T-cell (primary cell): ENCODE data around the gene ASF1B. TPM values are rescaled to one million over a fixed set of nuclear protein-coding genes. Genes with fewer than 3 reads are reported as not detected.

Experiments
- ATAC-seq, 4 experiments: fragments of 200-7000 bp in 3 of 4; fragments of 150-1000 bp in 1 of 4; cut with Tn5 transposase; replicated peaks in 1 of 4; 1 replicate in 3 of 4; 2 replicates in 1 of 4; pipeline ENCODE4 v1.10.0; 2021; ENCODE audit warnings: moderate library complexity in 3 of 4, mild to moderate bottlenecking in 2 of 4, moderate number of reproducible peaks in 1 of 4
- CTCF ChIA-PET, 2 donors: fragments of 300-600 bp; sonication (Branson Sonifier 250); formaldehyde crosslinking; loops; one replicate each; lab custom pipeline; 2022; ENCODE audit warnings: antibody characterized with exemption in 2 of 2; lab: Charles Lee
- POLR2A ChIA-PET, 2 donors: fragments of 300-600 bp; sonication (Branson Sonifier 250); formaldehyde crosslinking; loops; one replicate each; lab custom pipeline; 2022; ENCODE audit warnings: antibody characterized with exemption in 2 of 2; lab: Charles Lee
- DNase-seq, 35 experiments: peaks; one replicate each; pipeline versions ENCODE4 v3.0.0 to v3.0.0-alpha.2; 2013 to 2023
- H3K27ac ChIP-seq: one replicate; pipeline ENCODE4 v1.5.1; 2013; ENCODE audit warnings: low read length
- H3K27me3 ChIP-seq, 2 experiments: replicated peaks in 1 of 2; 1 replicate in 1 of 2; 2 replicates in 1 of 2; pipeline versions ENCODE4 v1.6.1 to v1.7.0; 2013; ENCODE audit warnings: low read length in 1 of 2, mixed read lengths in 1 of 2; ENCODE audit not compliant: control insufficient read depth in 2 of 2, insufficient read depth in 2 of 2; ENCODE audit errors: extremely low read depth in 1 of 2
- H3K36me3 ChIP-seq, 2 donors: 1 replicate in 1 of 2; 2 replicates in 1 of 2; pipeline versions ENCODE4 v1.6.1 to v1.7.0; 2013; ENCODE audit warnings: low read length in 1 of 2; ENCODE audit not compliant: control insufficient read depth in 2 of 2, insufficient read depth in 1 of 2; ENCODE audit errors: extremely low read depth in 1 of 2
- H3K4me1 ChIP-seq, 2 experiments: 1 replicate in 1 of 2; 2 replicates in 1 of 2; pipeline versions ENCODE4 v1.6.1 to v1.7.0; 2013; ENCODE audit warnings: low read length in 2 of 2, mixed read lengths in 1 of 2; ENCODE audit not compliant: insufficient read depth in 2 of 2, control insufficient read depth in 1 of 2; ENCODE audit errors: extremely low read depth in 1 of 2
- H3K4me3 ChIP-seq, 2 donors: 1 replicate in 1 of 2; 2 replicates in 1 of 2; pipeline versions ENCODE4 v1.5.1 to v1.7.0; 2013; ENCODE audit warnings: mild to moderate bottlenecking in 2 of 2, low read length in 1 of 2, moderate library complexity in 1 of 2; ENCODE audit not compliant: control insufficient read depth in 1 of 2; ENCODE audit errors: extremely low read depth in 1 of 2
- H3K9me3 ChIP-seq: 2 replicates; pipeline ENCODE4 v1.7.0; 2013
- H3K27ac Mint-ChIP-seq, 2 donors: one replicate each; pipeline ENCODE4 v1.8.0; 2020 to 2021; ENCODE audit warnings: mild to moderate bottlenecking in 2 of 2, mixed read lengths in 2 of 2
- H3K27me3 Mint-ChIP-seq, 2 donors: one replicate each; pipeline ENCODE4 v1.8.0; 2021 to 2022; ENCODE audit warnings: mixed read lengths in 2 of 2
- H3K36me3 Mint-ChIP-seq: one replicate; pipeline ENCODE4 v1.8.0; 2021; ENCODE audit warnings: mixed read lengths
- H3K4me1 Mint-ChIP-seq, 3 donors: one replicate each; pipeline ENCODE4 v1.8.0; 2020 to 2022; ENCODE audit warnings: mixed read lengths in 3 of 3, mild to moderate bottlenecking in 1 of 3
- H3K4me3 Mint-ChIP-seq, 3 donors: one replicate each; pipeline ENCODE4 v1.8.0; 2020 to 2022; ENCODE audit warnings: mild to moderate bottlenecking in 3 of 3, mixed read lengths in 3 of 3, moderate library complexity in 3 of 3
- H3K9me3 Mint-ChIP-seq, 3 donors: one replicate each; pipeline ENCODE4 v1.8.0; 2020 to 2022; ENCODE audit warnings: mixed read lengths in 3 of 3
- WGBS: methylation state at CpG from one replicate; pipeline ENCODE4 v1.1.5; 2013; ENCODE audit warnings: missing lambda C conversion rate; ENCODE audit not compliant: insufficient coverage; 5-methylcytosine and 5-hydroxymethylcytosine counted together
- total RNA-seq, 35 experiments: library from RNA in 6 of 35; stranded (reverse) in 6 of 35; fragments of 120-200 nt in 1 of 35; gene quantifications; one replicate each; pipeline versions ENCODE4 v1.2.1 to v1.2.4 and lab custom pipeline; 2013 to 2026

Gene ASF1B
- total RNA-seq, 5 donors from 2014 or later (not counting 1 experiment from before 2014, with no cell fraction given) = 2.6 to 4.4 (median 3.3) TPM

DNA sequence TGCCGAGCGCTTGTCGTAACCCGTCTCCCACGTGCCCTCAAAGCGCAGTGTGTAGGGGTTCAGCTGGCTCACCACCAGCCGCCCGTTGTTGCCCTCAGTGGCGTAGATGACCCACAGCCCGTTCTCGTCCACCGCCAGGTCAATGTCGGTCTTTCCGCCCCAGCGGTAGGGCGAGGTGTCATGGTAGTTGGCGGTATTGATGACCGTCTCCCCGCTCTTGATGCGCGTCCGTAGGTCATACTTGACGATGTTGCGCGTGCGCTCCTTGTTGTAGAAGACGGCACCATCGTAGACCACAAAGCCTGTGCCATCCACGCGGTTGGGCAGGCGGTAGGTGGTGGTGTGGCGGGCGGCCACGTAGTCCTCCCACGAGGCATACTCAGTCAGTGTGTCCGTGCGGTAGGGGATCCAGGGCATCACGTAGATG lies 26.5 kb upstream of the ASF1B start:
- Mint-ChIP-seq H3K27me3 (no peaks in the 10 kb centered on the region), H3K27ac (no peak overlapping the region), H3K4me1 (peaks cover 19 to 20% (median 20%) of the 10 kb centered on the region in 3 donors), H3K9me3 (no peaks in the 10 kb centered on the region), H3K36me3 (no peaks in the 10 kb centered on the region), H3K4me3 (no peak overlapping the region)
- peaks cover 3 to 33% of the 10 kb centered on the region in 2 experiments for H3K4me1 ChIP-seq
- H3K27ac ChIP-seq = no peak overlapping the region
- H3K9me3 ChIP-seq = no peaks in the 10 kb centered on the region
- ChIA-PET CTCF (interaction anchor here in 1 of 2 donors (0.6 kb wide), 1 partner anchor 80 kb away, joined by 3 read pairs; no protein-coding TSS in a partner anchor), POLR2A (no interaction called here)
- WGBS = 97% methylated on average over 38 of the region's 38 CpGs
- H3K27me3 ChIP-seq = peaks cover 0 to 8% of the 10 kb centered on the region in 2 experiments
- H3K36me3 ChIP-seq = peaks cover 10 to 15% of the 10 kb centered on the region in 2 donors
- H3K4me3 ChIP-seq = no peak overlapping the region
- DNase-seq (no peak), ATAC-seq (no peak)

DNA sequence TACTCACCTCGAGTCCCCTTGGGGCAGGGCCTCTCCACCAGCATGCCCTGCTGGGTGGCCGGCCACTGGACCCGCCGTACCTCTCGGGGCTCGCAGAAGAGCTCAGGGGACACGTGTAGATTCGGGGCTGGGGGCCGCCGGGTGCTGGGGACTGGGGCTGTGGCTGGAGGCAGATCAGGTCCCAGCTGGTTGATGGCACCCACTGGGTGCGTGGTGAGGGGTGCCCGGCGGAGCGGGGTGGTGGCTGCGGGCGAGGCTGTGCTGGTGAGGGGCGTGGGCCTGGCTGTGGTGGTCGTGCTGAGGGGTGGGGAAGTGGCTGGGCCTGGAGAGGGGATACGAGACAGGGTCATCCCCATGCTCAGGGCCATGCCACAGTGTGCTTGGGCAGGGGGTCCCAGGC lies 24.9 kb upstream of the ASF1B start:
- ATAC-seq = no peak
- POLR2A ChIA-PET = no interaction called here

DNA sequence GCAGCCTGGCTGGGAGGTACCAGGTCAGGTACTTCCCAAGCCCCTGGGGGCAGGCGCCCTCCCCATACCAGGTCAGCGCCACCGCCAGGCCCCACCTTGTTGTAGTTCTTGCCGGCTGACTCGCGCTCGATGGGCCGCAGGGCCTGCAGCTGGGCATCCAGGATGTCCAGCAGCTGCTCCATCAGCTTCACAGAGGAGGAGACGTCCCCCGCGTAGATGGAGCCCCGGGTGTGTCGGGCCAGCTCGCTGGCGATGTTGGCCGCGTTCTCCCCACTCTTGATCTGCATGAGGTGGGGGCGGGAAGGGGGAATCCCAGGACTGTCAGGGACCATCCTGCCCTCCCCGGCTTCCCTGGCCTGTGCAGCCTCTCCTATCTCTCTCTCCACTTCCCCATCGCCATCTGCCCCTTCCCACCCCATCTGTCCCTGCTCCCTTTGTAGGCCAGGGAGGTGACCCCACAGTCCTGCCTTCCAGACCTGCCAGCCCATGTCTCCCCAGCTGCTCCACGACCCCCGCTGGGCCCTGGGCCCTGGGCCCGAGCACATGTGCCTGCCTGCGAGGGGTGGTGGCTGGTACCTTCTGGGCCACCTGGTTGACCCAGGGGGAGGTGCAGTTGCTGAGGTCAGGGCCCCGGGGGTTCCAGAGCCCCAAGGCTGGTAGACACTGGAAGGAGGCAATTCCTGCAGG lies 23.8 kb upstream of the ASF1B start:
- POLR2A ChIA-PET = no interaction called here
- no peak for ATAC-seq
- peaks cover 12 to 39% of the 10 kb centered on the region in 2 donors for H3K36me3 ChIP-seq

More for the DNA sequence above, 24.9 kb upstream of the ASF1B start:
- peaks cover 0 to 8% of the 10 kb centered on the region in 2 experiments for H3K27me3 ChIP-seq
- no peaks in the 10 kb centered on the region for H3K9me3 ChIP-seq
- H3K27ac ChIP-seq = no peak overlapping the region
- peaks cover 3% of the 10 kb centered on the region for H3K36me3 Mint-ChIP-seq
- CTCF ChIA-PET = no interaction called here
- H3K27ac Mint-ChIP-seq = no peak overlapping the region
- H3K27me3 Mint-ChIP-seq = no peaks in the 10 kb centered on the region
- no peak overlapping the region for H3K4me3 Mint-ChIP-seq
- H3K4me1 ChIP-seq = peaks cover 0 to 17% of the 10 kb centered on the region in 2 experiments
- DNase-seq = no peak
- no peak overlapping the region for H3K4me3 ChIP-seq
- peaks cover 6 to 8% (median 8%) of the 10 kb centered on the region in 3 donors for H3K4me1 Mint-ChIP-seq
- peaks cover 12 to 29% of the 10 kb centered on the region in 2 donors for H3K36me3 ChIP-seq
- no peaks in the 10 kb centered on the region for H3K9me3 Mint-ChIP-seq
- WGBS = 98% methylated on average over 13 of the region's 19 CpGs

DNA sequence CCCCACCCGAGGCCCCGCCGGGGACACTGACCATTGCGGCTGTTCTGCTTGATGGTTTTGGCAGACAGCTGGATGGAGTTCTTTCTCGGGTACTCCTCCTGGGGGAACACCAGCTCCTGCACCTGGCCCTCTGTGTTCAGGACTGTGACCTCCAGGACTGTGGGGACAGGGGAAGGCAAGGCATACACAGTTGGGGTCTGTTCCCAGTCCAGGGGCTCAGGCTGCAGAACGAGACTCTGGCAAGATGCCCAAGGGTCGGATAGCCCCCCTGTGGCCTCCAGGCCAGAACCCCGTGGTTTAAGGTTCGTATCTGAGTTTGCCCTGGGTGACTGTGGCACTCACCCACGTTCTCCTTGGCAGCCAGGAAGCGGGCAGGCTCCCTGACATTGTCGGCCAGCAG lies 22.7 kb upstream of the ASF1B start:
- ChIA-PET POLR2A (no interaction called here), CTCF (no interaction called here)
- WGBS = 70% methylated on average over 9 of the region's 12 CpGs
- Mint-ChIP-seq H3K27me3 (no peaks in the 10 kb centered on the region), H3K9me3 (no peaks in the 10 kb centered on the region), H3K27ac (no peak overlapping the region), H3K4me3 (no peak overlapping the region), H3K4me1 (no peaks in the 10 kb centered on the region), H3K36me3 (peaks cover 8% of the 10 kb centered on the region)
- ATAC-seq (no peak), DNase-seq (no peak)
- Histone ChIP-seq H3K4me3 (no peak overlapping the region), H3K9me3 (no peaks in the 10 kb centered on the region), H3K4me1 (no peaks in the 10 kb centered on the region), H3K36me3 (peaks cover 12 to 39% of the 10 kb centered on the region in 2 donors), H3K27ac (no peak overlapping the region), H3K27me3 (peaks cover 0 to 2% of the 10 kb centered on the region in 2 experiments)

More for the DNA sequence above, 23.8 kb upstream of the ASF1B start:
- Histone ChIP-seq H3K4me1 (peaks cover 0 to 5% of the 10 kb centered on the region in 2 experiments), H3K4me3 (no peak overlapping the region), H3K9me3 (no peaks in the 10 kb centered on the region), H3K27me3 (peaks cover 0 to 6% of the 10 kb centered on the region in 2 experiments), H3K27ac (no peak overlapping the region)
- CTCF ChIA-PET = no interaction called here
- no peaks in the 10 kb centered on the region for H3K27me3 Mint-ChIP-seq
- no peaks in the 10 kb centered on the region for H3K4me1 Mint-ChIP-seq
- no peak overlapping the region for H3K4me3 Mint-ChIP-seq
- no peaks in the 10 kb centered on the region for H3K9me3 Mint-ChIP-seq
- no peak for DNase-seq
- peaks cover 6% of the 10 kb centered on the region for H3K36me3 Mint-ChIP-seq
- no peak overlapping the region for H3K27ac Mint-ChIP-seq
- WGBS = 91% methylated on average over 21 of the region's 25 CpGs

DNA sequence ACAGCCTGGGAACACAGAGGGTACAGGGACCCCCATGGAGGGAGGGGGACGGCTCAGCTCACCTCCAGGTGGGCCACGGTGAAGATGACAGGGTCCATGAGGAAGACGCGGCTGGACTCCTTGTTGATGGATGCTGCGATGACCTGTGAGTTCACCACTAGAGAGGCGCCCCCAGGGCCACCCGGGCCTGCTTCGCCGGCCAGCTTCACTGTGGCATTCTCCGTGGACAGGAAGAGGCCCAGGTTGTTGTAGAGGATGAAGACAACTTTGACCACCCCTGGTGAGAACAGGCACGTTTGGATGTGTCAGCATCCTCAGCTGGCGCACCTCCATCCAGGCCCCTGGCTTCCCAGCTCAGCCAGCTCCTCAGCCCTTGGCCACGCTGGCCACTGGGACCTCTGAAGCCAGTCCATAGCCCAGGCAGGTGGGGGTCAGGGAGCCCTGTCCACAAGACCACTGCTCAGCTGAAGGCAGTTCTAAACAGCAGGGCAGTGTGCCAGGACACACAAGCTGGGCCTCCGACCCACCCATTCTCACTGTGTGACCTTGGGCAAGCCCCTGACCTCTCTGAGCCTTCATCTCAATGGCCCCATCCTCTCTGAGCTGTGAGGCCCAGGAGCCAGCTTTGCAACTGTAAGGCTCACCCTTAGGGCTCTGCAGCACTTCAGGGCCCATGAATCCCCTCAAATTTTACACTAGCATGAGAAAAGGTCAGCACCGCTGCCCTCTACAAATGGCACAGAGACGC lies 22.1 kb upstream of the ASF1B start:
- Mint-ChIP-seq H3K4me3 (no peak overlapping the region), H3K36me3 (peaks cover 8% of the 10 kb centered on the region), H3K27ac (no peak overlapping the region), H3K27me3 (no peaks in the 10 kb centered on the region), H3K4me1 (no peaks in the 10 kb centered on the region), H3K9me3 (no peaks in the 10 kb centered on the region)
- DNase-seq (no peak), ATAC-seq (no peak)
- H3K27me3 ChIP-seq = peaks cover 0 to under 1% of the 10 kb centered on the region in 2 experiments
- no peaks in the 10 kb centered on the region for H3K9me3 ChIP-seq
- no peak overlapping the region for H3K4me3 ChIP-seq
- CTCF ChIA-PET = no interaction called here
- 92% methylated on average over 11 of the region's 16 CpGs for WGBS
- H3K27ac ChIP-seq = no peak overlapping the region
- peaks cover 12 to 39% of the 10 kb centered on the region in 2 donors for H3K36me3 ChIP-seq
- POLR2A ChIA-PET = no interaction called here
- H3K4me1 ChIP-seq = no peaks in the 10 kb centered on the region

DNA sequence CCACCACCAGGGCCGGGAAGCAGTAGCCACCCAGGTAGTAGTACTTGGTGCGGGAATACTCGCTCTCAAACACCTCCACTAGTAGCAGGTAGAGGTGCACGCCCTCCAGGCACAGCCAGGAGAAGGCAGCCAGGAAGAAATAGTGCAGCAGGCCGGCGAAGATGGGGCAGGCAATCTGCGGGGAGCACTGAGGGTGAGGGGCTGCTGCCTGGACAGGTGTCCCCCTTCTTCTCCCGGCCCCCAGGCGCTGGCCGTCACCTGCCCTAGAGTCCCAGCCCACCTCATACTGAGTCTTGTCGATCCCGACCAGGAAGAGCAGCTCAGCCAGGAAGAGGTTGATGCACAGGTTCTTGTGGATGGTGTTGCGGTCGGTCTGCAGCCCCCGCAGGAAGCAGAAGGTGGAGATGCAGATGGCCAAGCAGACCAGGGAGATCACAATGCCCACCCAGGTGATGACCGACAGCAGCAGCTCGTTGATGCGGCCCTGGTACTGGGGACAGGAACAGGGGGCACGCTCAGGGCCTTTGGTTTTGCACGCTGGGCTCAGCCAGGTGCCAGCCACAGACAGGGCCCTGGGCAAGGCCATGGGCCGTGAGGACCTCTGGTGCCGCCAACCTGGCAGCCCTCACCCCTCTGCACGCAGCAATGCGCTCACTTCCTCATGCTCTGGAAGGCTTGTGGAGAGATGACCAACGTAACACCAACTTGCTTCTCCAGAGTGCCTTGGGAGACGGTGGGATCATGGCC lies 20.8 kb upstream of the ASF1B start:
- 95% methylated on average over 23 of the region's 26 CpGs for WGBS
- Mint-ChIP-seq H3K4me1 (peaks cover 0 to 3% (median 0%) of the 10 kb centered on the region in 3 donors), H3K9me3 (no peaks in the 10 kb centered on the region), H3K4me3 (no peak overlapping the region), H3K36me3 (peaks cover 15% of the 10 kb centered on the region), H3K27me3 (no peaks in the 10 kb centered on the region), H3K27ac (no peak overlapping the region)
- Histone ChIP-seq H3K27ac (no peak overlapping the region), H3K4me1 (no peaks in the 10 kb centered on the region), H3K27me3 (no peaks in the 10 kb centered on the region), H3K4me3 (no peak overlapping the region), H3K9me3 (no peaks in the 10 kb centered on the region), H3K36me3 (peaks cover 12 to 38% of the 10 kb centered on the region in 2 donors)
- DNase-seq (no peak), ATAC-seq (no peak)
- CTCF ChIA-PET = no interaction called here
- POLR2A ChIA-PET = interaction anchor here in 1 of 2 donors (0.7 kb wide), 1 partner anchor 146 kb away, joined by 3 read pairs; no protein-coding TSS in a partner anchor
